ENCODE data around the gene ZFHX3. TPM values are rescaled to one million over a fixed set of nuclear protein-coding genes. Genes with fewer than 3 reads are reported as not detected.

ZFHX3 gene
- total RNA-seq, 1 experiment from 2014 or later, result 1.5 TPM

GRCh38 chr16:73049511-73049910 is 1.6 kb upstream of the ZFHX3 start:
- H4K20me1 ChIP-seq (ENCODE audit: control insufficient read depth, insufficient read depth, insufficient read length), result peaks cover 2% of the 10 kb centered on the region
- no peak overlapping the region for H4K5ac ChIP-seq (ENCODE audit: insufficient read length, low read depth, low read length)
- H3K9me3 ChIP-seq (ENCODE audit: control insufficient read depth, low read depth, low read length), result no peaks in the 10 kb centered on the region
- no peak overlapping the region for H3K4me2 ChIP-seq (ENCODE audit: insufficient read depth, insufficient read length, low read length)
- no peak overlapping the region for H2BK5ac ChIP-seq (ENCODE audit: insufficient read length, low read length)
- H3K23me2 ChIP-seq (ENCODE audit: insufficient read length, low read depth, low read length, poor library complexity, severe bottlenecking), result peaks cover 14% of the 10 kb centered on the region
- H3K23ac ChIP-seq (ENCODE audit: insufficient read length, low read depth, low read length), result no peak overlapping the region
- H3K4me1 Mint-ChIP-seq, result peaks cover 30 to 36% of the 10 kb centered on the region in 2 experiments
- no peak overlapping the region for H3K27ac Mint-ChIP-seq
- no peak overlapping the region for H2BK15ac ChIP-seq (ENCODE audit: low read depth, low read length)
- peaks cover 11% of the 10 kb centered on the region for H3K4me1 ChIP-seq (ENCODE audit: insufficient read depth, low read length)
- H3K14ac ChIP-seq (ENCODE audit: insufficient read depth, low read length), result no peak overlapping the region
- no peak overlapping the region for H2AK5ac ChIP-seq (ENCODE audit: insufficient read length, low read length)
- H3K36me3 Mint-ChIP-seq (ENCODE audit: insufficient read depth in 1 of 3, low read depth in 3 of 3), result peaks cover 0 to 2% (median 0%) of the 10 kb centered on the region in 3 experiments; a peak in 1 of 7 replicates
- H3K79me1 ChIP-seq (ENCODE audit: insufficient read depth, low read depth, low read length, poor library complexity, severe bottlenecking), result no peaks in the 10 kb centered on the region
- peaks cover 31% of the 10 kb centered on the region for H3K27me3 Mint-ChIP-seq (ENCODE audit: low read depth)
- no peak overlapping the region for H3T11ph ChIP-seq (ENCODE audit: low read length)
- H4K91ac ChIP-seq (ENCODE audit: insufficient read length, low read depth, low read length), result no peak overlapping the region
- peaks cover 0 to 7% of the 10 kb centered on the region in 2 experiments; a peak in 2 of 5 replicates for H3K9me3 Mint-ChIP-seq
- no peak overlapping the region for H3K9ac ChIP-seq (ENCODE audit: extremely low read depth, insufficient read length, low read length)
- no peak for TF ChIP-seq CTCF (conservative IDR thresholded peaks at IDR 0.05)
- H2BK12ac ChIP-seq (ENCODE audit: insufficient read length, low read depth, low read length), result no peak overlapping the region
- no peak overlapping the region for H2AFZ ChIP-seq (ENCODE audit: low read length)
- H3K4ac ChIP-seq (ENCODE audit: low read depth, low read length), result no peak overlapping the region
- no CpG with 5 or more reads among the region's 4 CpGs for WGBS (ENCODE audit: extremely low coverage, insufficient read length, low lambda C conversion rate)
- DNase-seq, result no peak
- no peaks in the 10 kb centered on the region for H3K79me2 ChIP-seq (ENCODE audit: insufficient read depth, low read length)
- H3K27ac ChIP-seq (ENCODE audit: insufficient read length, low read depth, low read length), result no peak overlapping the region
- no peak overlapping the region for H4K8ac ChIP-seq (replicated peaks; ENCODE audit: insufficient read length, low read depth, low read length)
- H3K56ac ChIP-seq (ENCODE audit: insufficient read length, low read depth, low read length), result no peak overlapping the region
- no peak overlapping the region for H2BK20ac ChIP-seq (ENCODE audit: low read depth, low read length, poor library complexity, severe bottlenecking)
- peaks cover 68% of the 10 kb centered on the region for H3K27me3 ChIP-seq (ENCODE audit: insufficient read depth, low read length)
- no peak overlapping the region for H2BK120ac ChIP-seq (ENCODE audit: low read depth, low read length, poor library complexity, severe bottlenecking)
- no peak overlapping the region for H3K4me3 Mint-ChIP-seq
- no peak overlapping the region for H3K18ac ChIP-seq (ENCODE audit: insufficient read length, low read depth, low read length)

Data from H9 (cell line).